Neuronal stem cell (in vitro differentiated cells): ENCODE measurements around the gene SOHLH1.

Source experiments
- DNase-seq: peaks from one replicate; pipeline ENCODE4 v3.0.0-alpha.2; 2013; ENCODE audit warnings: low spot score
- H2AFZ ChIP-seq: one replicate; pipeline ENCODE4 v1.6.1; 2013; ENCODE audit warnings: mild to moderate bottlenecking, low read length, inconsistent platforms
- H2AK5ac ChIP-seq: 2 replicates; pipeline ENCODE4 v1.6.1; 2013; ENCODE audit warnings: low read depth, mild to moderate bottlenecking, inconsistent platforms, low read length, moderate library complexity, mixed read lengths
- H2BK120ac ChIP-seq: 2 replicates; pipeline ENCODE4 v1.6.1; 2013; ENCODE audit warnings: low read depth, mild to moderate bottlenecking, inconsistent platforms, low read length, moderate library complexity, mixed read lengths
- H2BK12ac ChIP-seq: one replicate; pipeline ENCODE4 v1.6.1; 2013; ENCODE audit warnings: low read length, inconsistent platforms
- H2BK15ac ChIP-seq: 2 replicates; pipeline ENCODE4 v1.6.1; 2013; ENCODE audit warnings: mild to moderate bottlenecking, low read length, inconsistent platforms, mixed read lengths
- H2BK5ac ChIP-seq: one replicate; pipeline ENCODE4 v1.6.1; 2013; ENCODE audit warnings: inconsistent platforms, mild to moderate bottlenecking, low read length, moderate library complexity
- H3K14ac ChIP-seq: one replicate; pipeline ENCODE4 v1.6.1; 2013; ENCODE audit warnings: low read length, inconsistent platforms
- H3K18ac ChIP-seq: 2 replicates; pipeline ENCODE4 v1.6.1; 2013; ENCODE audit warnings: low read length, inconsistent platforms
- H3K23ac ChIP-seq: 2 replicates; pipeline ENCODE4 v1.6.1; 2013; ENCODE audit warnings: low read depth, mild to moderate bottlenecking, mixed read lengths, low read length, inconsistent platforms; ENCODE audit not compliant: poor library complexity
- H3K27ac ChIP-seq: replicated peaks from 3 replicates; pipeline ENCODE4 v1.5.1; 2013; ENCODE audit warnings: low read length, inconsistent platforms
- H3K27me3 ChIP-seq, 3 experiments: 2 replicates each; pipeline ENCODE4 v1.6.1; 2013; ENCODE audit warnings: low read length in 3 of 3, mild to moderate bottlenecking in 2 of 3, inconsistent platforms in 1 of 3, low read depth in 1 of 3, mixed read lengths in 1 of 3, moderate library complexity in 1 of 3; ENCODE audit not compliant: control insufficient read depth in 3 of 3, insufficient read depth in 3 of 3
- H3K36me3 ChIP-seq, 2 donors: replicated peaks in 1 of 2; 2 replicates each; pipeline ENCODE4 v1.6.1; 2013; ENCODE audit warnings: low read length in 2 of 2; ENCODE audit not compliant: control insufficient read depth in 2 of 2, insufficient read depth in 2 of 2
- H3K4ac ChIP-seq: 2 replicates; pipeline ENCODE4 v1.6.1; 2013; ENCODE audit warnings: inconsistent platforms, mild to moderate bottlenecking, low read length, moderate library complexity
- H3K4me1 ChIP-seq, 2 donors: 1 replicate in 1 of 2; 2 replicates in 1 of 2; pipeline ENCODE4 v1.6.1; 2013; ENCODE audit warnings: low read length in 2 of 2, low read depth in 1 of 2; ENCODE audit not compliant: control insufficient read depth in 2 of 2, insufficient read depth in 1 of 2
- H3K4me2 ChIP-seq: one replicate; pipeline ENCODE4 v1.6.1; 2013; ENCODE audit warnings: mild to moderate bottlenecking, low read length, inconsistent platforms; ENCODE audit not compliant: insufficient read depth, poor library complexity, severe bottlenecking
- H3K4me3 ChIP-seq, 2 donors: 2 replicates each; pipeline ENCODE4 v1.5.1; 2013; ENCODE audit warnings: low read length in 2 of 2, mild to moderate bottlenecking in 2 of 2, inconsistent platforms in 1 of 2, moderate library complexity in 1 of 2
- H3K79me1 ChIP-seq: one replicate; pipeline ENCODE4 v1.6.1; 2013; ENCODE audit warnings: low read depth, mild to moderate bottlenecking, inconsistent platforms, low read length, moderate library complexity
- H3K9ac ChIP-seq: one replicate; pipeline ENCODE4 v1.6.1; 2013; ENCODE audit warnings: mild to moderate bottlenecking, low read depth, low read length, inconsistent platforms; ENCODE audit not compliant: poor library complexity
- H3K9me3 ChIP-seq, 2 donors: replicated peaks in 1 of 2; 2 replicates each; pipeline versions ENCODE3 to v1.6.1; 2013; ENCODE audit warnings: low read length in 2 of 2, mild to moderate bottlenecking in 2 of 2, inconsistent platforms in 1 of 2, low read depth in 1 of 2, mixed read lengths in 1 of 2, moderate library complexity in 1 of 2; ENCODE audit not compliant: control insufficient read depth in 2 of 2, insufficient read depth in 1 of 2
- H4K8ac ChIP-seq: one replicate; pipeline ENCODE4 v1.6.1; 2013; ENCODE audit warnings: low read depth, mild to moderate bottlenecking, inconsistent platforms, low read length, moderate library complexity
- H4K91ac ChIP-seq: one replicate; pipeline ENCODE4 v1.6.1; 2013; ENCODE audit warnings: low read length, low read depth, mild to moderate bottlenecking, inconsistent platforms; ENCODE audit not compliant: poor library complexity
- WGBS, 2 donors: extraction: QIAGEN DNeasy Blood & Tissue Kit; methylation state at CpG; one replicate each; pipeline ENCODE4 v1.1.7; 2013; ENCODE audit warnings: missing lambda C conversion rate in 2 of 2, mixed read lengths in 1 of 2; ENCODE audit not compliant: insufficient read length in 2 of 2, insufficient replicate concordance in 1 of 2; ENCODE audit errors: extremely low coverage in 2 of 2; 5-methylcytosine and 5-hydroxymethylcytosine counted together

SOHLH1 gene

DNA sequence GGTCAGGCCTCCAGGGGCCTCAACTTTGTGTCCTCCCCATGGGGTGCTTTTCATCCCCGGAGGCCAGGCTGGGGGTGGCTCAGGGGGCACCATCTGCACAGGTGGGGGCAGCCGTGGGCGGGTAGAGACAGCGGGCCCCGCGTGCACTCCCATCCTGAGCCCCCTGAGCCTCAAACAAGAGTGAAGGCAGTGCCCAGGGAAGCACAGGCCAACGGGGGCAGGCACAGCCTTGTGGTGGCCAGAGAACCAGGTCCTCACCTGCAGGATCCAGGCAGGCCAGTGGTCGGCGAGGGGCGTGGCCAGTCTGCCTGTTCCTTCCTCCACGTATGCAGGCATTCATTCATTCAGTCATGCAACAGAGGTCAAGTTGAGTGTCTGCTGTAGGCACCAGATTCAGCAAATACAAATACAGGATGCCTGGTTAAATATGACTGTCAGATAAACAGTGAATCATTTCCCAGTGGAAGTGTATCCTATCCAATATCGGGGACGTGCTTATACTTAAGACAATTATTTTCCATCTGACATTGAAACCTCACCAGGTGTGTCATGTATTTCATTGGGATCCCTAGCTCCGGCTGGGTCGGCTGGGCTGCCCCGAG, 25.0 kb upstream of the SOHLH1 start:
- Histone ChIP-seq H3K18ac (peak overlapping the region; percentile 72), H3K79me1 (peaks cover 4% of the 10 kb centered on the region), H3K9me3 (no peaks in the 10 kb centered on the region), H2BK12ac (no peak overlapping the region), H3K27me3 (peaks cover 0 to 55% (median 0%) of the 10 kb centered on the region in 3 experiments), H3K4me2 (no peak overlapping the region), H2AK5ac (no peak overlapping the region), H3K4ac (no peak overlapping the region), H3K14ac (no peak overlapping the region), H2BK15ac (no peak overlapping the region), H3K36me3 (no peaks in the 10 kb centered on the region), H4K8ac (no peak overlapping the region), H2BK5ac (no peak overlapping the region), H2BK120ac (no peak overlapping the region), H3K4me1 (peaks cover 3 to 4% of the 10 kb centered on the region in 2 donors), H3K27ac (no peak overlapping the region), H3K9ac (peak overlapping the region; percentile 32), H3K4me3 (no peak overlapping the region), H2AFZ (no peak overlapping the region), H3K23ac (peak overlapping the region; percentile 0), H4K91ac (no peak overlapping the region)
- WGBS, 2 donors: no CpG with 5 or more reads among the region's 16 CpGs
- no peak for DNase-seq

DNA sequence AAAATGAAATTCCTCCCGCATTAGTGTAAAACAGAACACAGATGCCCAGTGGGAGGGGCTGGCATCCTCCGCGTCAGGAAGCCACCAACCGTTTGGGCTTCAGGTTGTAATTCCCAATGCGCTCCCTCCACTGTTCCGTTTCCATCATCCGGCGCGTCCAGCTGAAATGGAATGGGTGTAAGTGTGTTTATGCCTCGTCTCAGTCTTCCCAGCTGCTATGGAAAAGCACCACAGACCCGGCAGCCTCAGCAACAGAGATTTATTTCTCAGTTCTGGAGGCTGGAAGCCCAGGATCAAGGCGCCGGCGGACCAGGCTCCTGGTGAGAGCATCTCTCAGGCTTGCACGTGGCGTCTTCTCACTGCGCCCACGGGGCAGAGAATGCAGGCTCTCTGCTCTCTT, 23.1 kb upstream of the SOHLH1 start:
- H2BK5ac ChIP-seq: peak overlapping the region; percentile 39
- H2BK120ac ChIP-seq: no peak overlapping the region
- no peak overlapping the region for H3K27ac ChIP-seq
- DNase-seq: no peak
- H4K91ac ChIP-seq: no peak overlapping the region
- no peaks in the 10 kb centered on the region for H3K9me3 ChIP-seq
- H2AFZ ChIP-seq: no peak overlapping the region
- H3K79me1 ChIP-seq: peaks cover 2% of the 10 kb centered on the region
- WGBS, 2 donors: no CpG with 5 or more reads among the region's 18 CpGs
- H3K4me3 ChIP-seq: no peak overlapping the region
- peak overlapping the region; percentile 55 for H3K23ac ChIP-seq
- H3K27me3 ChIP-seq: peaks cover 0 to 57% (median 0%) of the 10 kb centered on the region in 3 experiments
- no peak overlapping the region for H3K9ac ChIP-seq
- peaks cover 3 to 4% of the 10 kb centered on the region in 2 donors for H3K4me1 ChIP-seq
- no peak overlapping the region for H3K4me2 ChIP-seq
- no peaks in the 10 kb centered on the region for H3K36me3 ChIP-seq
- H4K8ac ChIP-seq: no peak overlapping the region
- H2BK15ac ChIP-seq: no peak overlapping the region
- H3K14ac ChIP-seq: no peak overlapping the region
- no peak overlapping the region for H3K4ac ChIP-seq
- H3K18ac ChIP-seq: no peak overlapping the region
- no peak overlapping the region for H2AK5ac ChIP-seq
- no peak overlapping the region for H2BK12ac ChIP-seq

DNA sequence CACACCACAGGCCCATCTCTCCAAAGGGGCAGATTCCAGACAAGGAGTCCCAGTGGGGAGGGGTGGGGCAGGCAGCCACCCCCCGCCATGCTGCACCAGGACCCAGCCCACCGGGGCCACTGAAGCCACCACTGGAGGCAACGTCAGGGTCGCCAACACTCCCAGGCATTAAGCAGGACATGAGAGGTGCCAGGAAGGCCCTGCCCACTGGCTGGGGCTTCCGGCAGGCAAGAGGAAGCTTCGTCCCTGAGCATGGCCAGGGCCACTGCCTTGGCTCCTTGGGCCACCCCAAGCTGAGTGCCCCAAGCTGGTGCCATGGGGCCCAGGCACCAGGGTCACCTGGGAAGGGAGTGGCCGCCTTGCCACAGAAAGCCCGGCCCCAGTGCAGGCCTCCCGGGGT, 20.2 kb upstream of the SOHLH1 start:
- peak overlapping the region; percentile 58 for H2BK12ac ChIP-seq
- peak overlapping the region; percentile 11 for H3K4me2 ChIP-seq
- no peaks in the 10 kb centered on the region for H3K36me3 ChIP-seq
- H3K4me3 ChIP-seq: no peak overlapping the region
- no peak overlapping the region for H2BK120ac ChIP-seq
- H3K79me1 ChIP-seq: peaks cover 2% of the 10 kb centered on the region
- H3K23ac ChIP-seq: no peak overlapping the region
- no peak overlapping the region for H4K8ac ChIP-seq
- H3K4ac ChIP-seq: no peak overlapping the region
- peak overlapping the region; percentile 24 for H2BK5ac ChIP-seq
- no peak overlapping the region for H2BK15ac ChIP-seq
- H2AFZ ChIP-seq: no peak overlapping the region
- WGBS, 2 donors: no CpG with 5 or more reads among the region's 9 CpGs
- no peak for DNase-seq
- H3K9me3 ChIP-seq: no peaks in the 10 kb centered on the region
- no peak overlapping the region for H2AK5ac ChIP-seq
- H3K14ac ChIP-seq: peak overlapping the region; percentile 17
- no peak overlapping the region for H3K9ac ChIP-seq
- no peaks in the 10 kb centered on the region for H3K4me1 ChIP-seq
- H3K18ac ChIP-seq: no peak overlapping the region
- H3K27me3 ChIP-seq: peaks cover 3 to 85% (median 23%) of the 10 kb centered on the region in 3 experiments
- no peak overlapping the region for H4K91ac ChIP-seq
- no peak overlapping the region for H3K27ac ChIP-seq

DNA sequence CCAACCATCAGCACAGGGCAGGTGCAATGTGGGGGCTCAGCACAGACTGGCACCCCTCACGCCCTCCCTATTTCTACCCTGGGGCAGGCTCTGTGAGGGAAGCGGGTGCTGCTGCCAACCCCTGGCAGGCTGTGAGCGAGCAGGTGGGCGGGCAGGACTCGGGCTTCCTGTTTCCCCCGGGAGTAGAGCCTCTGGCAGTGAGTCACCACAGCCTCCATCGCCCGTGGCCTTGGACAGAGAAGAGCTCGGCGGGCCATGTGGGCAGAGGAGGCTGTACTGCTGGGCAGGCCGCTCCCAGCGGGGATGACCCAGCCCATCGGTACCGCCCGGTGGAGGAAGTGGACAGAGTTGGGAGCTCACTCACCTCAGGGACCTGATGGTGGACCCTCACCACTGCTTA, 19.3 kb upstream of the SOHLH1 start:
- Histone ChIP-seq H2AK5ac (peak overlapping the region; percentile 70), H3K4ac (no peak overlapping the region), H2BK5ac (peak overlapping the region; percentile 24), H4K8ac (no peak overlapping the region), H2BK15ac (no peak overlapping the region), H3K23ac (peak overlapping the region; percentile 73), H2BK120ac (no peak overlapping the region), H3K4me1 (no peaks in the 10 kb centered on the region), H3K4me3 (no peak overlapping the region), H3K9ac (peak overlapping the region; percentile 3), H3K14ac (peak overlapping the region; percentile 82), H3K27me3 (peaks cover 3 to 90% (median 28%) of the 10 kb centered on the region in 3 experiments), H3K79me1 (peaks cover 3% of the 10 kb centered on the region), H4K91ac (no peak overlapping the region), H3K18ac (peak overlapping the region; percentile 52), H3K36me3 (no peaks in the 10 kb centered on the region), H2AFZ (no peak overlapping the region), H3K27ac (no peak overlapping the region), H3K9me3 (no peaks in the 10 kb centered on the region), H3K4me2 (no peak overlapping the region), H2BK12ac (no peak overlapping the region)
- no CpG with 5 or more reads among the region's 15 CpGs for WGBS, 2 donors
- DNase-seq: no peak
